NCI-H146 (cell line): ENCODE data around the gene GLIPR1L2.

ENCODE experiments used
- DNase-seq: peaks from one replicate; lab custom pipeline; 2025; lab: John Stamatoyannopoulos, UW

The GLIPR1L2 gene

GRCh38 chr12:75478116-75478794 lies 87.4 kb downstream of the GLIPR1L2 start:
- DNase-seq, result no peak

GRCh38 chr12:75479963-75480461 lies 89.1 kb downstream of the GLIPR1L2 start:
- no peak for DNase-seq

- DNase-seq, result peak; percentile 8
Measured at GRCh38 chr12:75480469-75480949, 89.6 kb downstream of the GLIPR1L2 start, which contains the start of gene GLIPR1. Gene GLIPR1, plus strand, starts transcription at chr12:75480755. Its CDS starts 126 bp downstream, at chr12:75480881.

- DNase-seq, result no peak
Measured at GRCh38 chr12:75481013-75481705, 90.3 kb downstream of the GLIPR1L2 start.

- DNase-seq, result no peak
Measured at GRCh38 chr12:75481774-75482173, 90.9 kb downstream of the GLIPR1L2 start.
